Neuronal stem cell (in vitro differentiated cells): ENCODE results near the gene EEF2.
"Not testable (repeated sequence)": the region's sequence is repeated elsewhere in the genome, so short reads cannot be mapped to it uniquely, and the experiment has no call there.

Experiments used
- DNase-seq: peaks from one replicate; pipeline ENCODE4 v3.0.0-alpha.2; 2013; ENCODE audit warnings: low spot score
- H2AFZ ChIP-seq: one replicate; pipeline ENCODE4 v1.6.1; 2013; ENCODE audit warnings: mild to moderate bottlenecking, low read length, inconsistent platforms
- H2AK5ac ChIP-seq: 2 replicates; pipeline ENCODE4 v1.6.1; 2013; ENCODE audit warnings: low read depth, mild to moderate bottlenecking, inconsistent platforms, low read length, moderate library complexity, mixed read lengths
- H2BK120ac ChIP-seq: 2 replicates; pipeline ENCODE4 v1.6.1; 2013; ENCODE audit warnings: low read depth, mild to moderate bottlenecking, inconsistent platforms, low read length, moderate library complexity, mixed read lengths
- H2BK12ac ChIP-seq: one replicate; pipeline ENCODE4 v1.6.1; 2013; ENCODE audit warnings: low read length, inconsistent platforms
- H2BK15ac ChIP-seq: 2 replicates; pipeline ENCODE4 v1.6.1; 2013; ENCODE audit warnings: mild to moderate bottlenecking, low read length, inconsistent platforms, mixed read lengths
- H2BK5ac ChIP-seq: one replicate; pipeline ENCODE4 v1.6.1; 2013; ENCODE audit warnings: inconsistent platforms, mild to moderate bottlenecking, low read length, moderate library complexity
- H3K14ac ChIP-seq: one replicate; pipeline ENCODE4 v1.6.1; 2013; ENCODE audit warnings: low read length, inconsistent platforms
- H3K18ac ChIP-seq: 2 replicates; pipeline ENCODE4 v1.6.1; 2013; ENCODE audit warnings: low read length, inconsistent platforms
- H3K23ac ChIP-seq: 2 replicates; pipeline ENCODE4 v1.6.1; 2013; ENCODE audit warnings: low read depth, mild to moderate bottlenecking, mixed read lengths, low read length, inconsistent platforms; ENCODE audit not compliant: poor library complexity
- H3K27ac ChIP-seq: replicated peaks from 3 replicates; pipeline ENCODE4 v1.5.1; 2013; ENCODE audit warnings: low read length, inconsistent platforms
- H3K27me3 ChIP-seq, 3 experiments: 2 replicates each; pipeline ENCODE4 v1.6.1; 2013; ENCODE audit warnings: low read length in 3 of 3, mild to moderate bottlenecking in 2 of 3, inconsistent platforms in 1 of 3, low read depth in 1 of 3, mixed read lengths in 1 of 3, moderate library complexity in 1 of 3; ENCODE audit not compliant: control insufficient read depth in 3 of 3, insufficient read depth in 3 of 3
- H3K36me3 ChIP-seq, 2 donors: replicated peaks in 1 of 2; 2 replicates each; pipeline ENCODE4 v1.6.1; 2013; ENCODE audit warnings: low read length in 2 of 2; ENCODE audit not compliant: control insufficient read depth in 2 of 2, insufficient read depth in 2 of 2
- H3K4ac ChIP-seq: 2 replicates; pipeline ENCODE4 v1.6.1; 2013; ENCODE audit warnings: inconsistent platforms, mild to moderate bottlenecking, low read length, moderate library complexity
- H3K4me1 ChIP-seq, 2 donors: 1 replicate in 1 of 2; 2 replicates in 1 of 2; pipeline ENCODE4 v1.6.1; 2013; ENCODE audit warnings: low read length in 2 of 2, low read depth in 1 of 2; ENCODE audit not compliant: control insufficient read depth in 2 of 2, insufficient read depth in 1 of 2
- H3K4me2 ChIP-seq: one replicate; pipeline ENCODE4 v1.6.1; 2013; ENCODE audit warnings: mild to moderate bottlenecking, low read length, inconsistent platforms; ENCODE audit not compliant: insufficient read depth, poor library complexity, severe bottlenecking
- H3K4me3 ChIP-seq, 2 donors: 2 replicates each; pipeline ENCODE4 v1.5.1; 2013; ENCODE audit warnings: low read length in 2 of 2, mild to moderate bottlenecking in 2 of 2, inconsistent platforms in 1 of 2, moderate library complexity in 1 of 2
- H3K79me1 ChIP-seq: one replicate; pipeline ENCODE4 v1.6.1; 2013; ENCODE audit warnings: low read depth, mild to moderate bottlenecking, inconsistent platforms, low read length, moderate library complexity
- H3K9ac ChIP-seq: one replicate; pipeline ENCODE4 v1.6.1; 2013; ENCODE audit warnings: mild to moderate bottlenecking, low read depth, low read length, inconsistent platforms; ENCODE audit not compliant: poor library complexity
- H3K9me3 ChIP-seq, 2 donors: replicated peaks in 1 of 2; 2 replicates each; pipeline versions ENCODE3 to v1.6.1; 2013; ENCODE audit warnings: low read length in 2 of 2, mild to moderate bottlenecking in 2 of 2, inconsistent platforms in 1 of 2, low read depth in 1 of 2, mixed read lengths in 1 of 2, moderate library complexity in 1 of 2; ENCODE audit not compliant: control insufficient read depth in 2 of 2, insufficient read depth in 1 of 2
- H4K8ac ChIP-seq: one replicate; pipeline ENCODE4 v1.6.1; 2013; ENCODE audit warnings: low read depth, mild to moderate bottlenecking, inconsistent platforms, low read length, moderate library complexity
- H4K91ac ChIP-seq: one replicate; pipeline ENCODE4 v1.6.1; 2013; ENCODE audit warnings: low read length, low read depth, mild to moderate bottlenecking, inconsistent platforms; ENCODE audit not compliant: poor library complexity
- WGBS, 2 donors: extraction: QIAGEN DNeasy Blood & Tissue Kit; methylation state at CpG; one replicate each; pipeline ENCODE4 v1.1.7; 2013; ENCODE audit warnings: missing lambda C conversion rate in 2 of 2, mixed read lengths in 1 of 2; ENCODE audit not compliant: insufficient read length in 2 of 2, insufficient replicate concordance in 1 of 2; ENCODE audit errors: extremely low coverage in 2 of 2; 5-methylcytosine and 5-hydroxymethylcytosine counted together

EEF2 gene

DNA sequence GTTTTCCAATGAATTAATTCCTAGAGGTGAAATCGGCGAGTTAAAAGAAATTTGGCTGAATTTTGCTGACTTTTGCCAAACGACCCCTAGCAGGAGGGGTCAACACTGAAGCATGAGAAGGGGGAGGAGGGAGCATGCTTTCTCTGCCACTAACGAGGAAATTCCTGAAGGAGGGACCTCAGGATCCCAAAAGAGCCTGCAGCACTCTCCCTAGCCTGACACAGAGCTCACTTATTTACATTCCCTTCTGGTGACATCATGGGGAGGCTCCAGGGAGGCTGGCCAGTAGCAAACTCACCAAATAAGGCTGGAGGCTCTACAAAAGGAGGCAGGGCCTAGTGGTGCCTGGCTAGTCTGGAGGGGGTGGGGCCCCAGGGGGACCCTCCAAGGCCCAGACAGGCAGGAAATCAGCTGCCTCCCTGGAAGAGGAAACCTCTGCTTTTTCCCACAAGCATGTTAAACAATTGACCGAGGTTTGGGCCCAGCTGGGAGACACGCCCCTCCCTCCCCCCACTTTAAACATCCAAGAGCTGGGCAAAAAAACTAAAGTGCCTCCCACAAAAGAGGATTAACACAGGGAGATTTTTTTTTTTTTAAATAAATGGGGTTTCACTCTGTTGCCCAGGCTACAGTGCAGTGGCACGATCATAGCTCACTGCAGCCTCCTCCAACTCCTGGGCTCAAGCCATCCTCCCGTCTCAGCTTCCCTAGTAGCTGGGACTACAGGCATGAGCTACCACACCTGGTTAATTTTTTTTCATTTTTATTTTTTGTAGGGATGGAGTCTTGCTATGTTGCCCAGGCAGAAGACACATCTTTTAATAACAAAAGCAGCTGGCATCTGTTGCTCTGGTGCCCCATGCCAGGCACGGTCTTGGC, 16.5 kb downstream of the EEF2 start:
- Histone ChIP-seq H3K36me3 (peaks cover 33 to 50% of the 10 kb centered on the region in 2 donors), H3K4me2 (peak overlapping the region; percentile 75), H2AK5ac (no peak overlapping the region), H3K27ac (peak overlapping the region; percentile 88), H3K4ac (no peak overlapping the region), H2BK5ac (peak overlapping the region; percentile 56), H3K4me3 (peak overlapping the region in 1 of 2 donors; percentile 88), H2BK120ac (no peak overlapping the region), H3K79me1 (peaks cover 20% of the 10 kb centered on the region), H3K18ac (no peak overlapping the region), H4K8ac (no peak overlapping the region), H4K91ac (no peak overlapping the region), H3K9me3 (no peaks in the 10 kb centered on the region), H2AFZ (no peak overlapping the region), H3K4me1 (peaks cover 19 to 25% of the 10 kb centered on the region in 2 donors), H3K23ac (no peak overlapping the region), H2BK15ac (no peak overlapping the region), H3K27me3 (no peaks in the 10 kb centered on the region), H3K9ac (no peak overlapping the region), H2BK12ac (no peak overlapping the region), H3K14ac (no peak overlapping the region)
- DNase-seq = peak; percentile 97
- WGBS, 2 donors = no CpG with 5 or more reads among the region's 9 CpGs

DNA sequence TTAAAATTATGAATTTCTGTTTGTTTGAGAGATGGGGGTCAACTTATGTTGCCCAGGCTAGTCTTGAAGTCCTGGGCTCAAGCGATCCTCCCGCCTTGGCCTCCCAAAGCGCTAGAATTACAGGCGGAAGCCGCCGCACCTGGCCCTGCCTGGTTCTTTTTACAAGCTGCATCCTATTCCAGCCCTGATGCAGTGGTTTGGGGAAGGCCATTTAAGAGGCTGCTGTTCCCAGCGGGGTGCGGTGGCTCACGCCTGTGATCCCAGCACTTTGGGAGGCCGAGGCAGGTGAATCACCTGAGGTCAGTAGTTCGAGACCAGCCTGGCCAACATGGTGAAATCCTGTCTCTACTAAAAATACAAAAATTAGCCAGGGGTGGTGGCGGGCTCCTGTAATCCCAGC, 17.3 kb downstream of the EEF2 start:
- not testable (repeated sequence) for H3K9me3 ChIP-seq, H3K4ac ChIP-seq, H3K4me2 ChIP-seq, H3K4me3 ChIP-seq, H2BK12ac ChIP-seq, H2AFZ ChIP-seq, H3K9ac ChIP-seq, H4K91ac ChIP-seq, DNase-seq, H3K23ac ChIP-seq, H4K8ac ChIP-seq, H3K14ac ChIP-seq, H3K27me3 ChIP-seq, H2BK120ac ChIP-seq
- H2AK5ac ChIP-seq = peak overlapping the region; percentile 75
- peaks cover 41 to 58% of the 10 kb centered on the region in 2 donors for H3K36me3 ChIP-seq
- peak overlapping the region; percentile 88 for H3K27ac ChIP-seq
- peak overlapping the region; percentile 80 for H3K18ac ChIP-seq
- H3K4me1 ChIP-seq = peaks cover 19 to 25% of the 10 kb centered on the region in 2 donors
- H2BK5ac ChIP-seq = peak overlapping the region; percentile 66
- peak overlapping the region; percentile 62 for H2BK15ac ChIP-seq
- peaks cover 23% of the 10 kb centered on the region for H3K79me1 ChIP-seq
- no CpG with 5 or more reads among the region's 12 CpGs for WGBS, 2 donors

DNA sequence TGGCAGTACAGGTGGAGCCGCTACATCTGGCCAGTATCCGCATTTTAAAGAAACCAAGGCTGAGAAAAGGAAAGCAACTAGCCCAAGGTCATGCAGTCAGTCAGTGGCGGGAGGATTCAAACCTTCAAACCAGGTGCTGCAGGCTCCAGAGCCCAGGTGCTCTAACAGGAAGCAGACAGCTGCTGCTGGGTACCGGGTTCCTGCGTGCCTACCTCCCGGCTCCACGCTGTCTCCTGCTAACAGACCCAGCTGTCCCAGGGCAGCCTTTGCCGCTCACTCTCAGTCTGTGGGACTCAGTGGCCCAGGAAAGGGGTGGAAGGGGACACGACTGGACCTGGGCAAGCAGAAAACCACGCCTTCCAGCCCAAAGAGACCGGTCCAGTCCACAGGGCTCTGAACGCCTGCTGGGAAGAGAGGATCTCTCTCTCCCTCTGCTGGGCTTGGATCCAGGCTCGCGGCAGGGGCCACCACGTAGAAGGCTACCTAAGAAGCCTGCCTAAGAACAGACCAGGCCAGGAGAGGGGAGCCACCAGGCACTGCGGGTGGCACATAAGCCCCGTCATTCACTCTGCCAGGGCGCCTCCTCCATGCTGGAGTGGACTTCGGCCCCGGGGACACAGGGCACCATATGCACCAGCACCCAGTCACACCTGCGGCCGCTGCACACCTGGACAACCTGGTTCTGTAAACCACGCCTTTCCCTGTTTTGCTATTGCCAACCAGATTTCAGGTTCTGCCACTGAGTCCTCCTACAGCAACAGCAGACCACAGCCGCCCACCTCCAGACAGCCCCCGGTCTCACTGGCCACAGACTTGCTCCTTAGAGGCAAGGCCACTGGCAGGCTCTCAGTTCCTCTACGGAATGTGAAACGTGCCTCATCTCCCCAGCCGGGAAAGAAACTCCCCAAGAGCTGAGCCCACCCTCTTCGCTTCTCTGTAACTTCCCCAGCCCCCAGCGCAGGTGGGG, 18.9 kb downstream of the EEF2 start:
- H2AFZ ChIP-seq = no peak overlapping the region
- H4K8ac ChIP-seq = no peak overlapping the region
- peak overlapping the region; percentile 22 for H2BK12ac ChIP-seq
- H3K18ac ChIP-seq = no peak overlapping the region
- H2BK15ac ChIP-seq = no peak overlapping the region
- H3K9ac ChIP-seq = peak overlapping the region; percentile 81
- peaks cover 0 to 2% of the 10 kb centered on the region in 2 donors for H3K9me3 ChIP-seq
- H2BK120ac ChIP-seq = no peak overlapping the region
- peaks cover 27% of the 10 kb centered on the region for H3K79me1 ChIP-seq
- no peak for DNase-seq
- no peak overlapping the region for H3K14ac ChIP-seq
- peak overlapping the region; percentile 53 for H3K4ac ChIP-seq
- H2BK5ac ChIP-seq = peak overlapping the region; percentile 30
- peaks cover 18 to 24% of the 10 kb centered on the region in 2 donors for H3K4me1 ChIP-seq
- H3K23ac ChIP-seq = peak overlapping the region; percentile 34
- H2AK5ac ChIP-seq = peak overlapping the region; percentile 89
- peaks cover 50 to 70% of the 10 kb centered on the region in 2 donors for H3K36me3 ChIP-seq
- H3K4me3 ChIP-seq = no peak overlapping the region
- WGBS, 2 donors = no CpG with 5 or more reads among the region's 30 CpGs
- no peak overlapping the region for H3K27ac ChIP-seq
- H3K27me3 ChIP-seq = no peaks in the 10 kb centered on the region
- H3K4me2 ChIP-seq = no peak overlapping the region
- H4K91ac ChIP-seq = no peak overlapping the region
